ENCODE results near the gene CSF3.

- no peak for TF ChIP-seq SMAD3 (CRISPR knock-in tag; IDR thresholded peaks at IDR 0.05; ENCODE audit: borderline replicate concordance)
- TF ChIP-seq CTCF (IDR thresholded peaks at IDR 0.05) = no peak
- no peak for TF ChIP-seq JUN (CRISPR knock-in tag; IDR thresholded peaks at IDR 0.05)
- no peak for TF ChIP-seq TP53 (CRISPR knock-in tag; IDR thresholded peaks at IDR 0.05)
- no peak for TF ChIP-seq NFYB (CRISPR knock-in tag; conservative IDR thresholded peaks at IDR 0.05; ENCODE audit: low read depth)
- TF ChIP-seq TEAD4 (CRISPR knock-in tag; IDR thresholded peaks at IDR 0.05) = no peak
- no peak for TF ChIP-seq E2F4 (CRISPR knock-in tag; IDR thresholded peaks at IDR 0.05; ENCODE audit: borderline replicate concordance, low read depth)
- no peak for TF ChIP-seq ETV6 (CRISPR knock-in tag; IDR thresholded peaks at IDR 0.05)
- no peak for TF ChIP-seq MLX (CRISPR knock-in tag; IDR thresholded peaks at IDR 0.05)
- TF ChIP-seq IRF1 (CRISPR knock-in tag; IDR thresholded peaks at IDR 0.05) = no peak
- no peak for TF ChIP-seq ZBTB43 (CRISPR knock-in tag; IDR thresholded peaks at IDR 0.05)
- TF ChIP-seq NR3C1 (CRISPR knock-in tag; conservative IDR thresholded peaks at IDR 0.05; ENCODE audit: low read depth) = no peak
Measured at GRCh38 chr17:40034426-40035161, 19.4 kb downstream of the CSF3 start.
